HEK293 (cell line): ENCODE data around the gene DUSP18.

Experiments
- CTCF ChIA-PET: fragments of 350-600 bp; formaldehyde crosslinking; extraction: SDS; loops from one replicate; lab custom pipeline; 2021; ENCODE audit warnings: antibody characterized with exemption; lab: Yijun Ruan, JAX
- POLR2A ChIA-PET: fragments of 300-600 bp; formaldehyde crosslinking; extraction: SDS; loops from one replicate; lab custom pipeline; 2020; ENCODE audit warnings: antibody characterized with exemption, inconsistent platforms; lab: Yijun Ruan, JAX
- H3K27ac ChIP-seq: fragments of 200-500 bp; sonication (Bioruptor generic); 2 replicates; pipeline ENCODE4 v1.5.1; 2014; ENCODE audit warnings: low read depth, low read length, control low read depth, inconsistent platforms; ENCODE audit errors: extremely low read depth
- H3K36me3 ChIP-seq, 2 experiments: fragments of 200-500 bp in 1 of 2; sonication (Bioruptor generic) in 1 of 2; 1 replicate in 1 of 2; 2 replicates in 1 of 2; pipeline ENCODE4 v1.5.1; 2014 to 2017; ENCODE audit warnings: inconsistent platforms in 2 of 2, low read length in 2 of 2; ENCODE audit not compliant: control insufficient read depth in 2 of 2, insufficient read depth in 1 of 2
- H3K4me1 ChIP-seq: fragments of 200-500 bp; sonication (Bioruptor generic); 2 replicates; pipeline ENCODE4 v1.5.1; 2014; ENCODE audit warnings: mild to moderate bottlenecking, low read length, inconsistent platforms; ENCODE audit not compliant: control insufficient read depth, insufficient read depth
- H3K4me3 ChIP-seq: 2 replicates; pipeline ENCODE4 v1.5.1; 2011; ENCODE audit warnings: low read depth, mild to moderate bottlenecking, control low read depth, low read length, moderate library complexity
- H3K9me3 ChIP-seq: fragments of 200-500 bp; sonication (Bioruptor generic); 2 replicates; pipeline ENCODE4 v1.5.1; 2014; ENCODE audit warnings: low read depth, low read length, inconsistent platforms; ENCODE audit not compliant: control insufficient read depth, insufficient read depth
- EGR2 ChIP-seq: fragments of 450-650 bp; formaldehyde crosslinking; IDR thresholded peaks from 2 replicates; pipeline ENCODE4 v1.5.1; 2016; ENCODE audit warnings: low read depth, missing biosample characterization, missing genetic modification characterization
- FEZF1 ChIP-seq: fragments of 450-650 bp; formaldehyde crosslinking; IDR thresholded peaks from 2 replicates; pipeline ENCODE4 v1.5.1; 2016; ENCODE audit warnings: missing biosample characterization, missing genetic modification characterization
- GFI1B ChIP-seq: fragments of 450-650 bp; formaldehyde crosslinking; IDR thresholded peaks from 2 replicates; pipeline ENCODE4 v1.5.1; 2016; ENCODE audit warnings: missing biosample characterization, missing genetic modification characterization
- GLIS1 ChIP-seq: fragments of 450-650 bp; formaldehyde crosslinking; IDR thresholded peaks from 2 replicates; pipeline ENCODE4 v1.5.1; 2016; ENCODE audit warnings: missing biosample characterization, missing genetic modification characterization
- TRIM28 ChIP-seq: IDR thresholded peaks from 2 replicates; pipeline ENCODE4 v1.6.1; 2011; ENCODE audit warnings: low read length, control low read depth, borderline replicate concordance
- ZIC2 ChIP-seq: fragments of 450-650 bp; formaldehyde crosslinking; IDR thresholded peaks from 2 replicates; pipeline ENCODE4 v1.5.1; 2016; ENCODE audit warnings: missing biosample characterization, missing genetic modification characterization
- ZNF23 ChIP-seq: fragments of 450-650 bp; formaldehyde crosslinking; IDR thresholded peaks from 2 replicates; pipeline ENCODE4 v1.5.1; 2016; ENCODE audit warnings: missing biosample characterization, missing genetic modification characterization, borderline replicate concordance
- ZNF24 ChIP-seq: fragments of 450-650 bp; formaldehyde crosslinking; IDR thresholded peaks from 2 replicates; pipeline ENCODE4 v1.5.1; 2016; ENCODE audit warnings: missing biosample characterization, missing genetic modification characterization
- ZNF335 ChIP-seq: fragments of 450-650 bp; formaldehyde crosslinking; conservative IDR thresholded peaks from 2 replicates; pipeline ENCODE4 v1.5.1; 2016; ENCODE audit warnings: missing biosample characterization, missing genetic modification characterization
- ZNF341 ChIP-seq: fragments of 450-650 bp; formaldehyde crosslinking; IDR thresholded peaks from 2 replicates; pipeline ENCODE4; 2016; ENCODE audit warnings: low read depth, missing biosample characterization, missing genetic modification characterization
- ZNF350 ChIP-seq: fragments of 450-650 bp; formaldehyde crosslinking; IDR thresholded peaks from 2 replicates; pipeline ENCODE4 v1.5.0; 2017; ENCODE audit warnings: missing biosample characterization, mild to moderate bottlenecking, missing genetic modification characterization
- ZNF664 ChIP-seq: fragments of 450-650 bp; formaldehyde crosslinking; IDR thresholded peaks from 2 replicates; pipeline ENCODE4 v1.5.1; 2016; ENCODE audit warnings: missing biosample characterization, missing genetic modification characterization
- ZSCAN23 ChIP-seq: fragments of 450-650 bp; formaldehyde crosslinking; IDR thresholded peaks from 2 replicates; pipeline ENCODE4 v1.5.1; 2016; ENCODE audit warnings: missing biosample characterization, missing genetic modification characterization
- TF ChIP-seq, protein P1 (sequence below): fragments of 450-650 bp; formaldehyde crosslinking; IDR thresholded peaks from 2 replicates; pipeline ENCODE4 v1.5.1; 2016; ENCODE audit warnings: missing biosample characterization, missing genetic modification characterization
- TF ChIP-seq, protein P2 (sequence below): fragments of 450-650 bp; formaldehyde crosslinking; IDR thresholded peaks from 2 replicates; pipeline ENCODE4; 2016; ENCODE audit warnings: missing biosample characterization, missing genetic modification characterization
- TF ChIP-seq, protein P3 (sequence below): fragments of 450-650 bp; formaldehyde crosslinking; conservative IDR thresholded peaks from 2 replicates; pipeline ENCODE4 v1.5.1; 2016; ENCODE audit warnings: low read depth, missing biosample characterization, missing genetic modification characterization
- TF ChIP-seq, protein P4 (sequence below): fragments of 450-650 bp; IDR thresholded peaks from 2 replicates; pipeline ENCODE4 v1.5.1; 2018; ENCODE audit warnings: missing biosample characterization, missing genetic modification characterization

DUSP18 gene

DNA sequence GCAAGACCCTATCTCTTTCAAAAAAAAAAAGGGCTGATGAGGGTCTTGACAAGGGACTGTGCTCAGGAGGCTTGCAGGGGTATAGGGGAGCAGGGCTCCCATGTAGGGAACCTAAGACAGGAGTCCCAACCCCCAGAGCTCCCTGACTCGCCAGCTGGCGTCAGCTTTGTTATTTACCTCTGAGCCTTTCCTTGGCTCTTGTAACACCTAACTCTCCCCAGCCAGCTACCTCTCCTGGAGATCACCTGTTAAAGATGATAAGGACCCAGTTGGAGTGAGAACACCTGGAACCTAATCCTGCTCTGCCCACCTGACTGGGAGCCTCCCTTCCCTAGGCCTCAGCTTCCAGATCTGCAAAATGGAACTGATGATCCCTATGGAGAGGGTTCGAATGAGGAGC lies 18.9 kb downstream of the DUSP18 start:
- ChIA-PET POLR2A (interaction anchor here (0.6 kb wide), 1 partner anchor 11 kb away, joined by 3 read pairs; no protein-coding TSS in a partner anchor), CTCF (interaction anchor here (0.6 to 2.6 kb wide), 3 partner anchors 14 to 157 kb away, joined by 3 to 9 read pairs (median 3); partner anchors contain the start of gene SLC35E4)
- H3K27ac ChIP-seq, result no peak overlapping the region
- H3K4me1 ChIP-seq, result no peaks in the 10 kb centered on the region
- no peaks in the 10 kb centered on the region for H3K9me3 ChIP-seq
- TF ChIP-seq, protein P1, sequence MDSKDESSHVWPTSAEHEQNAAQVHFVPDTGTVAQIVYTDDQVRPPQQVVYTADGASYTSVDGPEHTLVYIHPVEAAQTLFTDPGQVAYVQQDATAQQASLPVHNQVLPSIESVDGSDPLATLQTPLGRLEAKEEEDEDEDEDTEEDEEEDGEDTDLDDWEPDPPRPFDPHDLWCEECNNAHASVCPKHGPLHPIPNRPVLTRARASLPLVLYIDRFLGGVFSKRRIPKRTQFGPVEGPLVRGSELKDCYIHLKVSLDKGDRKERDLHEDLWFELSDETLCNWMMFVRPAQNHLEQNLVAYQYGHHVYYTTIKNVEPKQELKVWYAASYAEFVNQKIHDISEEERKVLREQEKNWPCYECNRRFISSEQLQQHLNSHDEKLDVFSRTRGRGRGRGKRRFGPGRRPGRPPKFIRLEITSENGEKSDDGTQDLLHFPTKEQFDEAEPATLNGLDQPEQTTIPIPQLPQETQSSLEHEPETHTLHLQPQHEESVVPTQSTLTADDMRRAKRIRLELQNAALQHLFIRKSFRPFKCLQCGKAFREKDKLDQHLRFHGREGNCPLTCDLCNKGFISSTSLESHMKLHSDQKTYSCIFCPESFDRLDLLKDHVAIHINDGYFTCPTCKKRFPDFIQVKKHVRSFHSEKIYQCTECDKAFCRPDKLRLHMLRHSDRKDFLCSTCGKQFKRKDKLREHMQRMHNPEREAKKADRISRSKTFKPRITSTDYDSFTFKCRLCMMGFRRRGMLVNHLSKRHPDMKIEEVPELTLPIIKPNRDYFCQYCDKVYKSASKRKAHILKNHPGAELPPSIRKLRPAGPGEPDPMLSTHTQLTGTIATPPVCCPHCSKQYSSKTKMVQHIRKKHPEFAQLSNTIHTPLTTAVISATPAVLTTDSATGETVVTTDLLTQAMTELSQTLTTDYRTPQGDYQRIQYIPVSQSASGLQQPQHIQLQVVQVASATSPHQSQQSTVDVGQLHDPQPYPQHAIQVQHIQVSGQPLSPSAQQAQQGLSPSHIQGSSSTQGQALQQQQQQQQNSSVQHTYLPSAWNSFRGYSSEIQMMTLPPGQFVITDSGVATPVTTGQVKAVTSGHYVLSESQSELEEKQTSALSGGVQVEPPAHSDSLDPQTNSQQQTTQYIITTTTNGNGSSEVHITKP, result no peak
- TF ChIP-seq ZNF341 (tag by site-specific recombination) (no peak), ZNF335 (tag by site-specific recombination) (no peak), ZNF664 (tag by site-specific recombination) (no peak), TRIM28 (no peak), EGR2 (tag by site-specific recombination) (no peak)
- TF ChIP-seq, protein P2, sequence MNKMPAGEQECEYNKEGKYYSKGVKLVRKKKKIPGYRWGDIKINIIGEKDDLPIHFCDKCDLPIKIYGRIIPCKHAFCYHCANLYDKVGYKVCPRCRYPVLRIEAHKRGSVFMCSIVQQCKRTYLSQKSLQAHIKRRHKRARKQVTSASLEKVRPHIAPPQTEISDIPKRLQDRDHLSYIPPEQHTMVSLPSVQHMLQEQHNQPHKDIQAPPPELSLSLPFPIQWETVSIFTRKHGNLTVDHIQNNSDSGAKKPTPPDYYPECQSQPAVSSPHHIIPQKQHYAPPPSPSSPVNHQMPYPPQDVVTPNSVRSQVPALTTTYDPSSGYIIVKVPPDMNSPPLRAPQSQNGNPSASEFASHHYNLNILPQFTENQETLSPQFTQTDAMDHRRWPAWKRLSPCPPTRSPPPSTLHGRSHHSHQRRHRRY (tag by site-specific recombination), result no peak
- TF ChIP-seq, all 188 proteins: peak for 0
- Histone ChIP-seq H3K4me3 (no peak overlapping the region), H3K36me3 (no peaks in the 10 kb centered on the region)

DNA sequence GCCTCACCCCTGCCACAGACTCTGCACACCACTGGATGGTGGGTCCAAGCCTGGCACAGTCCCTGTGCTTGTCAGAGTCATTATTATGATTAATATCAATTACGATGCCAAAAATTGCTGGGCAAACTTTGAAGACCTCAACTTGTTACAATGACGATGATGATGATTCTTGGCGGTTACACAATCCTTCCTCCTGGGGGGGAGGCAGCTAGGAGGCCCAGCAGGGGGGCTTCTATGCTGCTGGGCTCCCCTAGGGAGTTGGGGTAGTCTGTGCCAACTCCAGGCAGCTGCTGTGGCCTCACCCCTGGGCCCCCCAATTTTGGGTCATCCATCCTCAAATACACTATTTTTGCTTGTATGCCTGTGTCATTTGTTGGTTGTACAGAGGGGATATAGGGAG lies 20.1 kb downstream of the DUSP18 start:
- TF ChIP-seq ZSCAN23 (no peak), ZNF23 (tag by site-specific recombination) (no peak), GLIS1 (tag by site-specific recombination) (peak; percentile 95), ZNF350 (tag by site-specific recombination) (no peak), GFI1B (tag by site-specific recombination) (no peak), ZIC2 (tag by site-specific recombination) (peak; percentile 26; the same call in 1 of the 2 replicates), ZNF24 (tag by site-specific recombination) (no peak), FEZF1 (tag by site-specific recombination) (no peak)
- TF ChIP-seq, protein P3, sequence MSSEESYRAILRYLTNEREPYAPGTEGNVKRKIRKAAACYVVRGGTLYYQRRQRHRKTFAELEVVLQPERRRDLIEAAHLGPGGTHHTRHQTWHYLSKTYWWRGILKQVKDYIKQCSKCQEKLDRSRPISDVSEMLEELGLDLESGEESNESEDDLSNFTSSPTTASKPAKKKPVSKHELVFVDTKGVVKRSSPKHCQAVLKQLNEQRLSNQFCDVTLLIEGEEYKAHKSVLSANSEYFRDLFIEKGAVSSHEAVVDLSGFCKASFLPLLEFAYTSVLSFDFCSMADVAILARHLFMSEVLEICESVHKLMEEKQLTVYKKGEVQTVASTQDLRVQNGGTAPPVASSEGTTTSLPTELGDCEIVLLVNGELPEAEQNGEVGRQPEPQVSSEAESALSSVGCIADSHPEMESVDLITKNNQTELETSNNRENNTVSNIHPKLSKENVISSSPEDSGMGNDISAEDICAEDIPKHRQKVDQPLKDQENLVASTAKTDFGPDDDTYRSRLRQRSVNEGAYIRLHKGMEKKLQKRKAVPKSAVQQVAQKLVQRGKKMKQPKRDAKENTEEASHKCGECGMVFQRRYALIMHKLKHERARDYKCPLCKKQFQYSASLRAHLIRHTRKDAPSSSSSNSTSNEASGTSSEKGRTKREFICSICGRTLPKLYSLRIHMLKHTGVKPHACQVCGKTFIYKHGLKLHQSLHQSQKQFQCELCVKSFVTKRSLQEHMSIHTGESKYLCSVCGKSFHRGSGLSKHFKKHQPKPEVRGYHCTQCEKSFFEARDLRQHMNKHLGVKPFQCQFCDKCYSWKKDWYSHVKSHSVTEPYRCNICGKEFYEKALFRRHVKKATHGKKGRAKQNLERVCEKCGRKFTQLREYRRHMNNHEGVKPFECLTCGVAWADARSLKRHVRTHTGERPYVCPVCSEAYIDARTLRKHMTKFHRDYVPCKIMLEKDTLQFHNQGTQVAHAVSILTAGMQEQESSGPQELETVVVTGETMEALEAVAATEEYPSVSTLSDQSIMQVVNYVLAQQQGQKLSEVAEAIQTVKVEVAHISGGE, result no peak
- TF ChIP-seq, protein P4, sequence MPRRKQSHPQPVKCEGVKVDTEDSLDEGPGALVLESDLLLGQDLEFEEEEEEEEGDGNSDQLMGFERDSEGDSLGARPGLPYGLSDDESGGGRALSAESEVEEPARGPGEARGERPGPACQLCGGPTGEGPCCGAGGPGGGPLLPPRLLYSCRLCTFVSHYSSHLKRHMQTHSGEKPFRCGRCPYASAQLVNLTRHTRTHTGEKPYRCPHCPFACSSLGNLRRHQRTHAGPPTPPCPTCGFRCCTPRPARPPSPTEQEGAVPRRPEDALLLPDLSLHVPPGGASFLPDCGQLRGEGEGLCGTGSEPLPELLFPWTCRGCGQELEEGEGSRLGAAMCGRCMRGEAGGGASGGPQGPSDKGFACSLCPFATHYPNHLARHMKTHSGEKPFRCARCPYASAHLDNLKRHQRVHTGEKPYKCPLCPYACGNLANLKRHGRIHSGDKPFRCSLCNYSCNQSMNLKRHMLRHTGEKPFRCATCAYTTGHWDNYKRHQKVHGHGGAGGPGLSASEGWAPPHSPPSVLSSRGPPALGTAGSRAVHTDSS (tag by site-specific recombination), result peak; percentile 46; the same call in 1 of the 2 replicates
- H3K4me1 ChIP-seq, result no peaks in the 10 kb centered on the region
- ChIA-PET POLR2A (no interaction called here), CTCF (interaction anchor here (1.1 to 1.3 kb wide), 2 partner anchors 9 to 13 kb away, joined by 3 to 5 read pairs; no protein-coding TSS in a partner anchor)
- no peaks in the 10 kb centered on the region for H3K9me3 ChIP-seq
- H3K4me3 ChIP-seq, result no peak overlapping the region
- H3K27ac ChIP-seq, result no peak overlapping the region
- no peaks in the 10 kb centered on the region for H3K36me3 ChIP-seq
